Erythroblast (primary cell): ENCODE data around the gene DHFR.
"Not testable (repeated sequence)": the region's sequence is repeated elsewhere in the genome, so short reads cannot be mapped to it uniquely, and the experiment has no call there.

Source experiments
- DNase-seq, 2 experiments: peaks; one replicate each; lab custom pipeline; 2025; lab: John Stamatoyannopoulos, UW
- GATA1 ChIP-seq: IDR thresholded peaks from 2 replicates; pipeline ENCODE4 v1.6.1; 2011; ENCODE audit warnings: low read depth, mild to moderate bottlenecking, control low read depth, low read length, moderate library complexity
- POLR2A ChIP-seq: IDR thresholded peaks from 2 replicates; pipeline ENCODE4 v1.6.1; 2011; ENCODE audit warnings: mild to moderate bottlenecking, low read length

DHFR gene

DNA sequence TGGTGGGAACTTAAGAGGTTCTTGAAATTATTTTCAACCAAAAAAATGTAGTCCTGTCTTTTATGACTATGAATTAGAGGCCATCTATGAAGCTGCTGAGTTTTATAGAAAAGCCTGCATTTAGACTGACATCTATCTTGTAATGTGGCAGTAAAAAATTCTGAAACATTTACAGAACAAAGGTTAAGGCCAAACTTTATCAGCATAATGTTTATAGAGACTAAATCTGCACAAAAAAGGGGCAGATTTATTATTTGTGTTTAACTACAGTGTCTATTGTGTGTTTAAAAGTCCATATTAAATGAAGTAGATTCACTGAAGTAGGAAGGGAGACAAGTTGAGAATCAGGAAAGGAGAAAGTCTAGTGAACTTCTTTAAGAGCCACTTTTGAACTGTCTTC lies 47.4 kb downstream of the DHFR start:
- TF ChIP-seq POLR2A: no peak
- TF ChIP-seq GATA1: no peak
- no peak for DNase-seq

DNA sequence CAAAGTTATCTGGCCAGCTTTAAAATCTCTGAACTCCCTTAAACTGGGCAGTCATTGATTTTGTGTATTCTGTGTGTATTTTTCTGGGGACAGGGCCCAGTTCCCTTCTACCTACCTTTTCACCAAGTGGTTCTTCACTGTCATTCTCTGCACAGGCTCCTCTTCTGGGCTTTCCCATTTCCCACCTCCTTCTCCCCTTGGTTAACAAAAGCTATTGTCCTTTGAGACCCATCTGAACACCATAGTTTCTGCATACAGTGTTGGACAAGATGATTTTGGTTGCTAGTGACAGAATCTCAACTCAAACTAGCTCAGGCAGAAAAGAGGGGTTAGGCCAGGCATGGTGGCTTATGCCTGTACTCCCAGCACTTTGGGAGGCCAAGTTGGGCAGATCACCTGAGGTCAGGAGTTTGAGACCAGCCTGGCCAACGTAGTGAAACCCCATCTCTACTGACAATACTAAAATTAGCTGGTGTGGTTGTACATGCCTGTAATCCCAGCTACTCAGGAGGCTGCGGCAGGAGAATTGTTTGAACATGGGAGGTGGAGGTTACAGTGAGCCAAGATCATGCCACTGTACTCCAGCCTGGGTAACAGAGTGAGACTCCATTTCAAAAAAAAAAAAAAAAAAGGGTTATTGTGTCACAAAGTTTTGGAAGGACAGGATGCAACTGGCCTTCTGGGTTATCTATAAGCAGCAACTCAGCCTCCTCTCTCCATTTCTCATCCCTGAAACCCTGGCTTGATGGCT lies 53.7 kb downstream of the DHFR start:
- no peak for TF ChIP-seq GATA1
- TF ChIP-seq POLR2A: no peak
- no peak for DNase-seq

DNA sequence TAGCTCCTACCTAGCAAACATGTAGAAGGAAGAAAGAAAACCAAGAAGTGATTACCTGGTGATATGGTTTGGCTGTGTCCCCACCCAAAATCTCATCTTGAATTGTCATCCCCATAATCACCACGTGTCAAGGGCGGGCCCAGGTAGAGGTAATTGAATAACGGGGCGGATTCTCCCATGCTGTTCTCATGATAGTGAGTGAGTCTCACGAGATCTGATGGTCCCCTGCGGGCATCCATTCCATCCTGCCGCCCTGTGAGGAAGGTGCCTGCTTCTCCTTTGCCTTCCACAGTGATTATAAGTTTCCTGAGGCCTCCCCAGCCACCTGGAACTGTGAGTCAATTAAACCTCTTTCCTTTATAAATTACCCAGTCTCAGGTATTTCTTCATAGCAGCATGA lies 57.3 kb downstream of the DHFR start:
- TF ChIP-seq POLR2A: no peak
- no peak for TF ChIP-seq GATA1
- DNase-seq: no peak

DNA sequence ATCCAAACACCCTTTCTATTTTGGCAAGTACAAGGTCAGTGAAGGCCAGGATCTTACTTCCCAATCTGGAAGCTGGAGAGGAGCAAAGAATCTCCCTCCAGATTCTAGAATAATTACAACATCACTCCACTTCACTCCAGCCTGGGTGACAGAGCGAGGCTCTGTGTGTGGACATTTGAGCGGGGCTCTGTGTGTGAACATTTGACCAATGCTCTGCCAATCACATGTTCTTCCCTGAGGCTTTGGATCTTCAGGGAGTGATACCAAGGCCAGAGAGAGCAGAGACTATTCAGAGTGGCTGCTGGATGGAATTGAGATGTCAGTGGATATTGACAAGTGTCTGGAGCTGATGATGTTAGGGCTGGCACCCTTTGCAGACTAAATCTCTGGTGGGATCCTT lies 60.0 kb downstream of the DHFR start:
- no peak for DNase-seq
- no peak for TF ChIP-seq GATA1
- TF ChIP-seq POLR2A: no peak

DNA sequence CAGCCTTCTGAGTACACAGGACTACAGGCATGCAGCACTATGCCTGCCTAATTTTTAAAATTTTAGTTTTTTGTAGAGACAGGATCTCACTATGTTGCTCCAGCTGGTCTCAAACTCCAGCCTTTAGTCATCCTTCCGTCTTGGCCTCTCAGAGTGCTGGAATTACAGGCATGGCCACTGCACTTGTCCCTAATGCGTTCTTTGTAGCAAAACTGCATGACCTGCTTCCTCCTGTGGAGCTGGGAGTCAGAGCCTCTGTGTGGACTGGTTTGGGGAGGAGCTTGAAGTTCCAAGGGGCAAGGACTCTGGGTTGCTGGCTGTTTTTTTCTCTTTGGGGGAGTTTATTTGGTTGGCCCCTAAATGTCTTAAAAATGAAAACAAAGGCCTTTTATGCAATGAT lies 62.0 kb downstream of the DHFR start:
- no peak for DNase-seq
- TF ChIP-seq GATA1: no peak
- no peak for TF ChIP-seq POLR2A

DNA sequence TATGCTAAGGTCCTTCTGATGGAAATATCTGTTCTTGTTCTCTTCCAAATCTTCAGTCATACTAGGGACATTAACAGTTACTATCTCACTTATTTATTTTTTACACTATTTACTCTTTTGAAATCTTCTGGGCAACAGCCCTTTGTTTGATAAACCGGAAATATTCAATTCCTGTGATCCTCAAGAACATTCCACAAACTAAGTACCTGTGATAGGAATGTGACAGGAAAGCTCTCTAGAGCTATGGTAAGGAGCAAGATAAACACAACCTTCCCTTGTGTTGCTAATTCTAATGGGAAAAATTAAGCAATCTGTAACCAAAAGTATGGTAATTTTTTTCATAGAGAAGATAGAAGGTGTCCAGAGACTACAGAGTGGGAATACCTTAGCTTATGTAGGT lies 62.7 kb downstream of the DHFR start:
- TF ChIP-seq GATA1 (no peak), POLR2A (no peak)
- DNase-seq: no peak

DNA sequence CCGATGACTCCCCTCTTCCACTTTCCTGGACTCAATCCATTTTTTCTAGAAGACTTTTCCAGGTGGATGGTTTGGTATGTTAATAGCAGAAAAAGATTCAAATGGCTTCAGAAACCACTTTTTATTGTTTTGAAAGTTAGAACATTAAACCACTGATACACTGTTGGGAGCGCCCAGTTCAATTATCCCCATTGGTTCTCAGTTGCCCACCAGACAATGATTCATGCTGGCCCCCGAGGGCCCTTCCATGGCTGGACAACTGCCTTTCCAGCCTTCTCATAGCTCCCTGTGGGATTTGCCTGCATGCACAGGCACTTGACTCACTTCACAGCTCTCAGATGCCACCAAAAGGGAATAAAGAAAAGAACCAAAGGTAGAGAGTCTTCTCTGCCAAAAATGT lies 63.4 kb downstream of the DHFR start:
- TF ChIP-seq GATA1 (no peak), POLR2A (no peak)
- DNase-seq: no peak

DNA sequence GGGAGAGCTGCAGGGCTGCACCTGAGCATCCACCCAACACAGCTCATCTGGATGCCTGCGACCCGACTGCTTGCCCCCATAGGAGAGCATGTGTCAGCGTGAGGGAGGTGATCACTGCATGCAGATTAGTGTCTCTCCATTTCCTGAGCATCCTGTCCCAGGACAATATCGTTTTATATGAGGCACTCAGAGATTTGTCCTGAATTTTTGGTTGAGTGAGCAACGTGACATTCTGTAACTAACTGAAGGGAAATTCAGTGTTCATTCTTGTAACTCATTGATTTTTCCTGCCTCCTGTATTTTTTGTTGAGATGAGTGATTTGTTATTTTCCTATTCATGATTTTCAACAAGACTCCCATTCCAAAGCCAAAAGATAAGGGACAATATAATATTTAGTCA lies 64.0 kb downstream of the DHFR start:
- TF ChIP-seq GATA1 (no peak), POLR2A (no peak)
- DNase-seq: no peak

DNA sequence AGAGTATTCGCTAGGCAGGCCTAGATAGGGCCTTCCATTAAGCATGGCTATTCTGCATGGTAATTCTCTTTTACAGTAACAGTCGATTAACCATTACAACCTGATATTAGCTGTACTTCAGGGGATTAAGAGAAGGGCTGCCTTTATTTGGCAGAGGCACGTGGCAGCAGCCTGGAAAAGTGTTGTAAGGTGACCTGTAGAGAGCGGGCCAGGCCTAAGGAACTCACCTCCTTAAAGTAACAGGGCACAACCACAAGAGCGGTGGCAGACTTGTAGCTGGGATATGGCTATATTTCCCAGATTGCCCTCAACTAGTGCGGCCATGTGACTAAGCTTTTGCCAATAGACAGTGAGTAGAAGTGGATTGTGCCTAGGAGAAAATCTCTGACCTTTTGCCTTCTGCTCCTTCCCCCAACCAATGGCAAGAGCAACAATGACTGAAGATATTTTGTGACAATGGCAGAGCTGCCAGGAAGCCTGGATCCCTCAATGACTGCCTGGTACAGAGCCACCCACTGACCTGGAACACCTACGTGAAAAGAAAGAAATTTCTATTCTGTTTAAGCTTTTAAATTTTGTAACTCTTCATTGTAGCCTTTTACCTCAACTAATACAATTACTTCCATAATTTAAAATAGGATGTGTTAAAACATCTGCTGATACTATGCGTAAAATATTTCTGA lies 65.8 kb downstream of the DHFR start:
- DNase-seq: no peak
- no peak for TF ChIP-seq POLR2A
- no peak for TF ChIP-seq GATA1

DNA sequence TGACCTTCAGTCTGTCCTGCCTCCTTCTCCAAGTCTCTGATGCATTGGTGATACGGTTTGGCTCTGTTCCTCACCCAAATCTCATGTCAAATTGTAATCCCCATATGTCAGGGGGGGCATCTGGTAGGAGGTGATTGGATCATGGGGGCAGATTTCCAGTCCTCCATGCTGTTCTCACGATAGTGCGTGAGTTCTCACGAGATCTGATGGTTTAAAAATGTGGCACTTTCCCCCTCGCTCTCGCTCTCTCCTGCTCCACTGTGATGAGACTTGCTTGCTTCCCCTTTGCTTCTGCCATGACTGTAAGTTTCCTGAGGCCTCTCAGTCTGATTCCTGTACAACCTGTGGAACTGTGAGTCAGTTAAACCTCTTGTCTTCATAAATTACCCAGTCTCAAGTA lies 70.0 kb downstream of the DHFR start:
- TF ChIP-seq GATA1: no peak
- TF ChIP-seq POLR2A: no peak
- no peak for DNase-seq

DNA sequence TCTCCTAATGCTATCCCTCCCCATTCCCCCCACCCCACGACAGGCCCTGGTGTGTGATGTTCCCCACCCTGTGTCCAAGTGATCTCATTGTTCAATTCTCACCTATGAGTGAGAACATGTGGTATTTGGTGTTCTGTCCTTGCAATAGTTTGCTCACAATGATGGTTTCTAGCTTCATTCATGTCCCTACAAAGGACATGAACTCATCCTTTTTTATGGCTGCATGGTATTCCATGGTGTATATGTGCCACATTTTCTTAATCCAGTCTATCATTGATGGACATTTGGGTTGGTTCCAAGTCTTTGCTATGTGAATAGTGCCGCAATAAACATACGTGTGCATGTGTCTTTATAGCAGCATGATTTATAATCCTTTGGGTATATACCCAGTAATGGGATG lies 74.5 kb downstream of the DHFR start:
- DNase-seq: not testable (repeated sequence)

DNA sequence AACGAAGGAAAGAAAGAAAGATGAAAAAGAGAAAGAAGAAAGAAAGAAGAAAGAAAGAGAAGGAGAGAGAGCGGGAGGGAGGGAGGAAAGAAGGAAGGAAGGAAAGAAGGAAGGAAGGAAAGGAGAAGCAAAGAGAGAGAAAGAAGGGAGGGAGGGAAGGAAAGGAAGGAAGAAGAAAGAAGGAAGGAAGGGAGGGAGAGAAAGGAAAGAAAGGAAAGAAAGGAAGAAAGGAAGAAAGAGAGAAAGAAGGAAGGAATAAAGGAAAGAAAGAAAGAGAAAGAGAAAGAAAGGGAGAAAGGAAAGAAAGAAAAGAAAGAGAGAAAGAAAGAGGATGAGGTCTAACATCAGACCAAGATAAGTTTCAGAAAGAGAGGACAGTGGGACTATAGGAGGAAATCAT lies 75.7 kb downstream of the DHFR start:
- DNase-seq: no peak
- TF ChIP-seq POLR2A (no peak), GATA1 (no peak)

DNA sequence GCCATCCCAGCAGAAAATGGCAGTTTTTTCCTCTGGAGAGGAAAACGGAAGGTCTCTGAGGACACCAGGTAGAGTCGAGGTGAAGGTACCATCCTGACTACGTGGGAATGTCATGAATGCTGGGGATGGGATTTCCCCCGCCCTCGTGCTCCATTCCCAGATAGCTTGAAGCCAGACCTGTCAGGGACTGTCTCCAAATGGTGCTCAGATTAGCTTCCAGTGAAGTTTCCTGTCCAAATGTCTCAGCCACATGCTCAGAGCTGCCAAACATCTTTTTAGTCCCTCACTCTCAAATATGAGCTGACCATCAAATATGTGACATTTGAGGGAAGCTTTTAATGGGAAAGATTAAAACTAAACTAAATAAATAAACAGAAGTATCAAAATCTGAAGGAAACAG lies 77.1 kb downstream of the DHFR start:
- no peak for DNase-seq
- TF ChIP-seq GATA1 (no peak), POLR2A (no peak)

DNA sequence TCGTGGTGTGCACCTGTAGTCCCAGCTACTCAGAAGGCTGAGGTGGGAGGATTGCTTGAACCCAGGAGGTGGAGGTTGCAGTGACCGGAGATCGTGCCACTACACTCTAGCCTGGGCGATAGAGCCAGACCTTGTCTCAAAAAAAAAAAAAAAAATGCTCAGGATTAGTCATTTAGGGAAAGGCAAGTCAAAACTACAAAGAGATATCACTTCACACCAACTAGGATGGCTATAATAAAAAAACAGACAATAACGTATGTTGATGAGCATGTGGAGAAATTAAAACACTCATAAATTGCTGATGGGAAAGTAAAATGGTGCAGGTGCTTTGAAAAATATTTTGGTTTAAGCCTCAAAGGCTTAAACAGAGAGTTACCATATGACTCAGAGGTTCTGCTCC lies 78.4 kb downstream of the DHFR start:
- no peak for TF ChIP-seq GATA1
- TF ChIP-seq POLR2A: no peak
- no peak for DNase-seq
